Measurements from ENCODE around the gene SELENOW. TPM values are rescaled to one million over a fixed set of nuclear protein-coding genes. Genes with fewer than 3 reads are reported as not detected.
A peak's percentile ranks its signal among the peaks of the same experiment; 100 is the strongest.
"Not testable (repeated sequence)": the region's sequence is repeated elsewhere in the genome, so short reads cannot be mapped to it uniquely, and the experiment has no call there.

SELENOW gene
- polyA plus RNA-seq, 1 of the 3 experiments (the other 2 are of a cell fraction), result 335 TPM

DNA sequence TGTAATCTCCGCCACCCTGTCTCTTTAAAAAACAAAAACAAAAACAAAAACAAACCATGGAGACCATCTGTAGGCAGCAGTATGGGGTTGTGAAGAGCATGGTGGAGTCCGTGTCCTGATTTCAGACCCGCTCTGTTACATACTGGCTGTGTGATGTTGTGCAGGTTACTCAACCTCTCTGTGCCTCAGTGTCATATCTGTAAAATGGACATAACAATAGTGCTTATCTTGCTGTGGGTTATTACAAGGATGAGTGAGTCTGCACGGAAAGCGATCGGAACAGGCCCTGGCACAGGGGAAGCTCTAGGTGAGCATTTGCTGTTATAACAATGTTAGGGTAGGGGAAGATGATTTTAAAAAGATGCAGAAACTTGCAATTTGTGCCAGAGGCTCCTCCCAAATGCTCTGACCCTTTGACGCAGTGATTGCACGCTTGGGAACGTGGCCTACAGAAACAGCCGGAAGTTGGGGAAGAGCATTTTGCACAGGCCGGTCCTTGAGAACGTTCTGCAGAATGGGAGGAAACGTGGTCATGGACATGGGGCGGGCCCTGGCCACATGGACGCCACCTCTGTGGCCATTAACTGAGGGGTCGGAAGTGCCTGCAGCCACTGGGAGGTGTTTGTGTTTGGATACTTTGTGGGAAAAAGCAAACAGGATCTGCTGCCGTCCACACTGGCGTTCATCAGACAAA lies 15.7 kb upstream of the SELENOW start:
- H2AFZ ChIP-seq (ENCODE audit: low read depth), result no peak overlapping the region
- peaks cover 3% of the 10 kb centered on the region; the same call in 1 of the 2 replicates for H4K20me1 ChIP-seq (ENCODE audit: insufficient read depth)
- H3K36me3 ChIP-seq (replicated peaks in 1 of 2; ENCODE audit: control insufficient read depth in 1 of 2, insufficient read depth in 2 of 2, low read length in 1 of 2), result peaks cover 9 to 11% of the 10 kb centered on the region in 2 experiments
- CTCF ChIA-PET, result interaction anchor here (7.1 kb wide), 1 partner anchor 103 kb away, joined by 89 read pairs; no protein-coding TSS in a partner anchor
- POLR2A ChIA-PET, result no interaction called here
- WGBS (ENCODE audit: low lambda C conversion rate), result 88% methylated on average over 18 of the region's 18 CpGs
- no peak overlapping the region for H3K9ac ChIP-seq
- H3K4me1 ChIP-seq (ENCODE audit: control insufficient read depth in 1 of 2, insufficient read depth in 2 of 2, low read depth in 1 of 2, low read length in 1 of 2), result no peaks in the 10 kb centered on the region
- H3K27me3 ChIP-seq (ENCODE audit: insufficient read depth), result no peaks in the 10 kb centered on the region
- no peaks in the 10 kb centered on the region for H3K79me2 ChIP-seq (ENCODE audit: insufficient read depth)
- H3K27ac ChIP-seq (ENCODE audit: low read depth in 2 of 2, low read length in 1 of 2), result no peak overlapping the region
- no peaks in the 10 kb centered on the region for H3K9me3 ChIP-seq
- H3K9me2 ChIP-seq, result no peaks in the 10 kb centered on the region
- TF ChIP-seq, protein P1, sequence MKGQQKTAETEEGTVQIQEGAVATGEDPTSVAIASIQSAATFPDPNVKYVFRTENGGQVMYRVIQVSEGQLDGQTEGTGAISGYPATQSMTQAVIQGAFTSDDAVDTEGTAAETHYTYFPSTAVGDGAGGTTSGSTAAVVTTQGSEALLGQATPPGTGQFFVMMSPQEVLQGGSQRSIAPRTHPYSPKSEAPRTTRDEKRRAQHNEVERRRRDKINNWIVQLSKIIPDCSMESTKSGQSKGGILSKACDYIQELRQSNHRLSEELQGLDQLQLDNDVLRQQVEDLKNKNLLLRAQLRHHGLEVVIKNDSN (IDR thresholded peaks at IDR 0.05; ENCODE audit: borderline replicate concordance, low read depth), result no peak
- H3K4me3 ChIP-seq (ENCODE audit: low read depth in 2 of 2, low read length in 1 of 2), result no peak overlapping the region
- no peak overlapping the region for H3K4me2 ChIP-seq
- no peak for DNase-seq
- peaks cover 17% of the 10 kb centered on the region for H3F3A ChIP-seq (replicated peaks; ENCODE audit: insufficient read depth)

DNA sequence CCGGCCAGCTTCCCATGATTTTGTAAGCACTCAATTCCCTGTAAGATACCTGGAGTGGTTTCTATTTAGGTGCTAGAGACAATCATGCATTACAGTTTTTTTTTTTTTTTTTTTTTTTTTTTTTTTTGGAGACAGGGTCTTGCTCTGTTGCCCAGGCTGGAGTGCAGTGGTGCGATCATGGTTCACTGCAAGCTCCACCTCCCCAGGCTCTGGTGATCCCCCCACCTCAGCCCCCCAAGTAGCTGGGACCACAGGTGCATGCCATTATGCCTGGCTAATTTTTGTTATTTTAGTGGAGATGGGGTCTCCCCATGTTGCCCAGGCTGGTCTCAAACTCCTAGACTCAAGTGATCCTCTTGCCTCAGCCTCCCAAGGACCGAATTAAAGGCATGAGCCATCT lies 13.8 kb upstream of the SELENOW start:
- POLR2A ChIA-PET, result interaction anchor here (0.7 kb wide), 1 partner anchor 10 kb away, joined by 4 read pairs; no protein-coding TSS in a partner anchor
- H3K27me3 ChIP-seq (ENCODE audit: insufficient read depth); H3K79me2 ChIP-seq (ENCODE audit: insufficient read depth); H3K27ac ChIP-seq (ENCODE audit: low read depth in 2 of 2, low read length in 1 of 2); H3K9me3 ChIP-seq; H3K4me3 ChIP-seq (ENCODE audit: low read depth in 2 of 2, low read length in 1 of 2); H3K4me2 ChIP-seq; H3K36me3 ChIP-seq (replicated peaks in 1 of 2; ENCODE audit: control insufficient read depth in 1 of 2, insufficient read depth in 2 of 2, low read length in 1 of 2); H3K9ac ChIP-seq; H2AFZ ChIP-seq (ENCODE audit: low read depth); H3K9me2 ChIP-seq; H4K20me1 ChIP-seq (ENCODE audit: insufficient read depth); H3K4me1 ChIP-seq (ENCODE audit: control insufficient read depth in 1 of 2, insufficient read depth in 2 of 2, low read depth in 1 of 2, low read length in 1 of 2); DNase-seq: not testable (repeated sequence)
- 80% methylated on average over 3 of the region's 3 CpGs for WGBS (ENCODE audit: low lambda C conversion rate)
- CTCF ChIA-PET, result interaction anchor here (1.1 to 7.1 kb wide), 6 partner anchors 8 to 101 kb away, joined by 3 to 89 read pairs (median 6); partner anchors contain the start of gene EHD2
- H3F3A ChIP-seq (replicated peaks; ENCODE audit: insufficient read depth), result peaks cover 10% of the 10 kb centered on the region

DNA sequence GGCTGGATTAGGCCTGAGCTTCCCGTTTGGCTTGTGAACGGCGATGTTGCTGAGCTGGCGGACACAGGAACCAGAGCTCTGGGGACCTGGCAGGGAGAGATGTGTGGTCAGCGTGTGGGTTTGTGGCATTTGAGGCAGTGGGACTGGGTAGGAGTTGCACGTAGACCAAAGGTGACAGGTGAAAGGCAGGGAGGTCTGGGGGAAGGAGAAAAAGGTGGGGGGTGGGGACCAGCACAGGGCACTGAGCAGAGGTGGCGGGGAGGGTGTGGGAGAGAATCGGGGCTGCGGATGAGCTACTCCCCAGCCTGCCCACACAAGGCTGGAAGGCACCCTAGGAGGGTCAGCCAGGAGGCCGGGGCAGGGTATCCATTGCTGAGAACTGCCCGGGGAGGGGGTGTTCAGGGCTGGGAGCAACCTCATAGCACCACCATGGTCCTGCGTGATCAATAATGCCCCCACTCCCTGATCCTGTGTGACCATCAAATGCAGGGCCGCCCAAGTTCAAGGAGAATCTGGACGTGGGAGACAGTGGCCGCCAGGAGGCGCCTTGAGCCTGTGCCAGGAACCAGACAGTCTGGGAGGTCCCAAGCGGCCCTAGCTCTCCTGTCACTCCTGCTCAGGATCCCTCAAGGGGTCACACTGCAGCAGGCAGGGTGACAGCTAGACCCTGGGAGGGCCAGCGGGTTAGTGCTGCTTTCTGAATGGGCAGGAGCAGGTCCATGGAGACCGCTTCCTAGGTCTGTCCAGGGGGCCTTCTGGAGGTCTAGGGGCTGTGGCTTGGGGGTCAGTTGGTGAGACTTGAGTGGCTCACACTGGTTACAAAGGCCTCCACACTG lies 12.8 kb upstream of the SELENOW start:
- Histone ChIP-seq H3K4me3 (ENCODE audit: low read depth in 2 of 2, low read length in 1 of 2) (no peak overlapping the region; a peak in 1 of 4 replicates), H3F3A (replicated peaks; ENCODE audit: insufficient read depth) (peaks cover 5% of the 10 kb centered on the region), H3K27ac (ENCODE audit: low read depth in 2 of 2, low read length in 1 of 2) (no peak overlapping the region), H3K9me2 (no peaks in the 10 kb centered on the region), H3K27me3 (ENCODE audit: insufficient read depth) (no peaks in the 10 kb centered on the region), H3K4me1 (ENCODE audit: control insufficient read depth in 1 of 2, insufficient read depth in 2 of 2, low read depth in 1 of 2, low read length in 1 of 2) (no peaks in the 10 kb centered on the region; a peak in 1 of 4 replicates), H3K4me2 (no peak overlapping the region), H3K36me3 (replicated peaks in 1 of 2; ENCODE audit: control insufficient read depth in 1 of 2, insufficient read depth in 2 of 2, low read length in 1 of 2) (no peaks in the 10 kb centered on the region), H2AFZ (ENCODE audit: low read depth) (no peak overlapping the region), H3K9ac (no peak overlapping the region), H3K9me3 (no peaks in the 10 kb centered on the region), H4K20me1 (ENCODE audit: insufficient read depth) (no peaks in the 10 kb centered on the region), H3K79me2 (ENCODE audit: insufficient read depth) (no peaks in the 10 kb centered on the region)
- 36% methylated on average over 13 of the region's 19 CpGs for WGBS (ENCODE audit: low lambda C conversion rate)
- CTCF ChIA-PET, result interaction anchor here (0.6 to 7.1 kb wide), 17 partner anchors 9 to 126 kb away, joined by 3 to 89 read pairs (median 4); partner anchors contain the start of gene EHD2
- POLR2A ChIA-PET, result interaction anchor here (0.6 to 0.7 kb wide), 3 partner anchors 11 to 25 kb away, joined by 3 to 5 read pairs (median 4); no protein-coding TSS in a partner anchor
- peak; percentile 77 for DNase-seq
- no peak for TF ChIP-seq RCOR1 (IDR thresholded peaks at IDR 0.05; ENCODE audit: low read length)
- TF ChIP-seq FOXJ3 (CRISPR knock-in tag; IDR thresholded peaks at IDR 0.05), result no peak
- TF ChIP-seq, protein P1 (IDR thresholded peaks at IDR 0.05; ENCODE audit: borderline replicate concordance, low read depth), result no peak
- TF ChIP-seq CHD2 (IDR thresholded peaks at IDR 0.05; ENCODE audit: low read length, partially characterized antibody), result no peak
- no peak for TF ChIP-seq FOXM1 (IDR thresholded peaks at IDR 0.05; ENCODE audit: low read depth)
- no peak for TF ChIP-seq NRF1 (IDR thresholded peaks at IDR 0.05; ENCODE audit: low read depth, low read length)
- no peak for TF ChIP-seq GATA2 (CRISPR knock-in tag; IDR thresholded peaks at IDR 0.05)
- no peak for TF ChIP-seq RFX5 (IDR thresholded peaks at IDR 0.05; ENCODE audit: low read length)
- no peak for TF ChIP-seq JUND (IDR thresholded peaks at IDR 0.05)
- no peak for TF ChIP-seq ELF1 (IDR thresholded peaks at IDR 0.05)
- no peak for TF ChIP-seq MXI1 (IDR thresholded peaks at IDR 0.05; ENCODE audit: low read depth, low read length)
- peak; percentile 7; the same call in 1 of the 2 replicates for TF ChIP-seq NFIC (IDR thresholded peaks at IDR 0.05; ENCODE audit: borderline replicate concordance)
- no peak for TF ChIP-seq FOSL2 (IDR thresholded peaks at IDR 0.05; ENCODE audit: borderline replicate concordance, low read depth)
- no peak for TF ChIP-seq YY1 (IDR thresholded peaks at IDR 0.05; ENCODE audit: low read depth)
- no peak for TF ChIP-seq MEF2A (IDR thresholded peaks at IDR 0.05; ENCODE audit: borderline replicate concordance, low read depth)
- TF ChIP-seq EP300 (IDR thresholded peaks at IDR 0.05; ENCODE audit: borderline replicate concordance in 1 of 2, low read depth in 1 of 2, low read length in 1 of 2), result no peak
- TF ChIP-seq, protein P2, sequence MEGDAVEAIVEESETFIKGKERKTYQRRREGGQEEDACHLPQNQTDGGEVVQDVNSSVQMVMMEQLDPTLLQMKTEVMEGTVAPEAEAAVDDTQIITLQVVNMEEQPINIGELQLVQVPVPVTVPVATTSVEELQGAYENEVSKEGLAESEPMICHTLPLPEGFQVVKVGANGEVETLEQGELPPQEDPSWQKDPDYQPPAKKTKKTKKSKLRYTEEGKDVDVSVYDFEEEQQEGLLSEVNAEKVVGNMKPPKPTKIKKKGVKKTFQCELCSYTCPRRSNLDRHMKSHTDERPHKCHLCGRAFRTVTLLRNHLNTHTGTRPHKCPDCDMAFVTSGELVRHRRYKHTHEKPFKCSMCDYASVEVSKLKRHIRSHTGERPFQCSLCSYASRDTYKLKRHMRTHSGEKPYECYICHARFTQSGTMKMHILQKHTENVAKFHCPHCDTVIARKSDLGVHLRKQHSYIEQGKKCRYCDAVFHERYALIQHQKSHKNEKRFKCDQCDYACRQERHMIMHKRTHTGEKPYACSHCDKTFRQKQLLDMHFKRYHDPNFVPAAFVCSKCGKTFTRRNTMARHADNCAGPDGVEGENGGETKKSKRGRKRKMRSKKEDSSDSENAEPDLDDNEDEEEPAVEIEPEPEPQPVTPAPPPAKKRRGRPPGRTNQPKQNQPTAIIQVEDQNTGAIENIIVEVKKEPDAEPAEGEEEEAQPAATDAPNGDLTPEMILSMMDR (IDR thresholded peaks at IDR 0.05), result peak; percentile 79
